KMS-11 (cell line): Measurements from ENCODE around the gene FYB1.

Experiments used
- H2AFZ ChIP-seq: fragments of 200-600 bp; sonication (generic); 2 replicates; pipeline ENCODE4 v1.6.1; 2016; ENCODE audit warnings: antibody characterized with exemption, mixed run types, low read depth
- H3K27ac ChIP-seq: fragments of 200-600 bp; sonication (generic); 2 replicates; pipeline ENCODE4 v1.6.1; 2016; ENCODE audit warnings: mild to moderate bottlenecking, mixed run types
- H3K27me3 ChIP-seq: fragments of 200-600 bp; sonication (generic); 2 replicates; pipeline ENCODE4 v1.6.1; 2017; ENCODE audit warnings: mild to moderate bottlenecking, low read depth, mixed run types, moderate library complexity; ENCODE audit not compliant: insufficient read depth
- H3K36me3 ChIP-seq: fragments of 200-600 bp; sonication (generic); 2 replicates; pipeline ENCODE4 v1.6.1; 2017; ENCODE audit warnings: mild to moderate bottlenecking, mixed run types; ENCODE audit not compliant: insufficient read depth
- H3K4me1 ChIP-seq: fragments of 200-600 bp; sonication (generic); 2 replicates; pipeline ENCODE4 v1.6.1; 2016; ENCODE audit warnings: mild to moderate bottlenecking, low read depth, mixed run types; ENCODE audit not compliant: poor library complexity, severe bottlenecking
- H3K4me2 ChIP-seq: fragments of 200-600 bp; sonication (generic); 2 replicates; pipeline ENCODE4 v1.7.0; 2016; ENCODE audit warnings: mild to moderate bottlenecking, mixed run types
- H3K4me3 ChIP-seq: fragments of 200-600 bp; sonication (generic); IDR thresholded peaks from 2 replicates; pipeline ENCODE4 v1.6.1; 2017; ENCODE audit warnings: low read depth, low read length, mixed read lengths; ENCODE audit not compliant: insufficient read depth
- H3K79me2 ChIP-seq: fragments of 200-600 bp; sonication (generic); 2 replicates; pipeline ENCODE4 v1.6.1; 2016; ENCODE audit warnings: low read depth, mixed run types; ENCODE audit not compliant: insufficient read depth
- H3K9ac ChIP-seq: fragments of 200-600 bp; sonication (generic); 2 replicates; pipeline ENCODE4 v1.6.1; 2016; ENCODE audit warnings: mild to moderate bottlenecking, mixed run types
- H4K20me1 ChIP-seq: fragments of 200-600 bp; sonication (generic); 2 replicates; pipeline ENCODE4 v1.6.1; 2016; ENCODE audit warnings: mild to moderate bottlenecking, mixed run types; ENCODE audit not compliant: insufficient read depth
- CTCF ChIP-seq: fragments of 200-600 bp; sonication (generic); conservative IDR thresholded peaks from 2 replicates; pipeline ENCODE4 v1.6.1; 2017; ENCODE audit warnings: low read depth, mild to moderate bottlenecking, antibody characterized with exemption, low read length, moderate library complexity, mixed read lengths

The FYB1 gene

GRCh38 chr5:39255406-39255805 is 36.0 kb upstream of the FYB1 start:
- Histone ChIP-seq H3K27me3 (no peaks in the 10 kb centered on the region), H3K27ac (no peak overlapping the region), H3K4me2 (peak overlapping the region; percentile 67; the same call in 1 of the 2 replicates), H3K4me3 (no peak overlapping the region), H3K79me2 (no peaks in the 10 kb centered on the region), H3K9ac (no peak overlapping the region), H3K36me3 (no peaks in the 10 kb centered on the region), H2AFZ (no peak overlapping the region), H3K4me1 (peaks cover 44% of the 10 kb centered on the region), H4K20me1 (no peaks in the 10 kb centered on the region)
- TF ChIP-seq CTCF: no peak

GRCh38 chr5:39254671-39255070 is 35.3 kb upstream of the FYB1 start:
- no peak overlapping the region for H3K9ac ChIP-seq
- no peak overlapping the region for H3K4me2 ChIP-seq
- H3K27ac ChIP-seq: no peak overlapping the region
- H4K20me1 ChIP-seq: no peaks in the 10 kb centered on the region
- H3K36me3 ChIP-seq: no peaks in the 10 kb centered on the region
- H2AFZ ChIP-seq: no peak overlapping the region
- H3K27me3 ChIP-seq: no peaks in the 10 kb centered on the region
- TF ChIP-seq CTCF: no peak
- H3K79me2 ChIP-seq: no peaks in the 10 kb centered on the region
- peaks cover 44% of the 10 kb centered on the region for H3K4me1 ChIP-seq
- no peak overlapping the region for H3K4me3 ChIP-seq

- Histone ChIP-seq H3K4me2 (no peak overlapping the region), H3K4me3 (no peak overlapping the region), H2AFZ (no peak overlapping the region), H3K27ac (no peak overlapping the region), H3K9ac (no peak overlapping the region), H3K36me3 (no peaks in the 10 kb centered on the region), H4K20me1 (no peaks in the 10 kb centered on the region), H3K4me1 (peaks cover 40% of the 10 kb centered on the region), H3K27me3 (no peaks in the 10 kb centered on the region), H3K79me2 (no peaks in the 10 kb centered on the region)
- TF ChIP-seq CTCF: no peak
Observed at GRCh38 chr5:39253196-39253595, 33.8 kb upstream of the FYB1 start.

- no peak overlapping the region for H2AFZ ChIP-seq
- no peak for TF ChIP-seq CTCF
Observed at GRCh38 chr5:39249564-39250274, 30.4 kb upstream of the FYB1 start.

More at GRCh38 chr5:39249564-39250274, 30.4 kb upstream of the FYB1 start:
- H3K79me2 ChIP-seq: no peaks in the 10 kb centered on the region
- H3K4me3 ChIP-seq: no peak overlapping the region
- no peaks in the 10 kb centered on the region for H3K36me3 ChIP-seq
- no peak overlapping the region for H3K27ac ChIP-seq
- no peak overlapping the region for H3K4me2 ChIP-seq
- no peaks in the 10 kb centered on the region for H4K20me1 ChIP-seq
- H3K27me3 ChIP-seq: no peaks in the 10 kb centered on the region
- no peak overlapping the region for H3K9ac ChIP-seq
- H3K4me1 ChIP-seq: peaks cover 7% of the 10 kb centered on the region
